NCI-H2107 treated with DMSO at 0.1 percent for 48 hours (cell line): ENCODE data around the gene SLC9A9.
"Not testable (repeated sequence)": the region's sequence is repeated elsewhere in the genome, so short reads cannot be mapped to it uniquely, and the experiment has no call there.

ENCODE experiments used
- DNase-seq: peaks from one replicate; lab custom pipeline; 2025; ENCODE audit not compliant: unreplicated experiment; lab: John Stamatoyannopoulos, UW

SLC9A9 gene

DNA sequence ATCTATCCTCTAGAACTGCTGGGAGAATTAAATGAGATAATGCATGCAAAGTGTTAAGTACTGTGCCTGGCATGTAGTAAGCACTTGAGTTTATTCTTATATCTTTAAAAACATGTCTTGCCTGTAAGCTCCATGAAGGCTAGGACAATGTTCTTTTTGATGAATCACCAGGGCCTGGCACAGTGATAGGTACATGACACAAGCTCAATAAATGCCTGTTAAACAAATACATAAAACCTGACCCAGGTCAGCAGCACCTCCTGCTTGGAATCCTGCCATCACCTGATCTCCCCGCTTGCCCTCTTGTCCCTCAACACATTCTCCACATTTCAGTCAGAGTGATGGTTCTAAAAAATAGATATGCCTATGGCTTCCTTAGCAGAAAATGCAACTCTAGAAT lies 541.9 kb downstream of the SLC9A9 start:
- DNase-seq = no peak

DNA sequence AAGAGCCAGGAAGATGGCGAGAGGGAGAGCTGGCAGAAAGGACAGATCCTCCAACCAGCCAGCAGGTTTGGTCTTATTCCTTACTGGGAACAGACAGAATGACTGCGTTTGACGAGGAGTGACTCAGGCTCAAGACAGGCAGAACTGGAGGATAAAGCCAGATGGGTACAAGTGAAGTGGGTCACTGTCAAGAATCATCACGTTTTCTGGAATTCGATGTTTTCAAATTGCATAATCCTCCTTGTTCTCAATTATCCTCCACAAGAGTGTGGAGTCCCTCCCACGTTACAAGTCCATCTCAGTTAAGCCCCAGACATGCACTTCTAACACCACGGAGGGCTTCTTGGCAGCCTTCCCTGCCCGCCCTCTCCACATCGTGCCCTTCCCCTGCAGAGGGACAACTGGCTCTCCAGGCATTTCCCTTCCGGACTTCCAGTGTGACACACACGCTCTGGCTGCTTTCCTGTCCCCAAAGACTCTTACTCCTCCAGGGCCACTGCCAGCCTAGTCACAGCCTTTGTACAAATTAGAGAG lies 545.6 kb downstream of the SLC9A9 start:
- no peak for DNase-seq

DNA sequence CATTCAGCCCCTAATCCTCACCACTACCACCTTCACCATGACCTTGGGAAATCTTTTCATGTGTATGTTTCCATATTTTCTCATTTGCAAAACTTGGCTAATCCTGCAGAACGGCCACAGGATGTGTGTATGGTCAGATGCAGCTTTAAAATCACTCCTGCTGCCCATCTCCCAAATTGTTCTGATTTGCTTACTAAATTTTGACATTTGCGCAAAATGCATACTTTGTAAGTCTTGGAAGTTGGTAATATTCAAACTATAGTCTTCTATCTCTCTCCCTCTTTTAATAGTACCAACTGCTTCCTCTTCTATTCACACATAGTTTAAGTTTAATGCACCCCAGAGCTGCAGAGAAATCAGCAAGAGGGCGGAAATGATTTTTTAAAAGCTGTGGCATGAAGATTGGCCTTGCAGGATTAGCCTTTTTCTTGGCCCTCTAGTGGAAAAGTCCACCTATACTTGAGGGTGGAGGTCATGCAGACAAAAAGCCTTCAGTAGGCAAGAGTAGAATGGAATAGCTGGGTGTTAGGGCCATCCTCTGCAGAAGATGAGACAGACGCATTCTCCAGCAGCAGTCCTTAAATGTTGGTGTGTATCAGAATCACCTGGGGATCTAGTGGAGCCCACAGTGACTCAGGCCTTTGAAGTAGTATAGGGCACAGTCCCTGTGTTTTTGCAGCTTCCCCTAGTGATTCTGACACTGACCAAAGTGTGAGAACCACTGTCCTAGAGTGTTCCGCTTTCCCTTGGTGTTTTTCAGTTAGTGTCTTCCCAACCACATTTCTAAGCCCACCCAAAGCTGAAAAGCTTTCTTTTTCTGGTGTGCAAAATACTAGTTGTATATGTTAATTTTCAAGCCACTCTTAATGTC lies 547.0 kb downstream of the SLC9A9 start:
- DNase-seq = no peak

DNA sequence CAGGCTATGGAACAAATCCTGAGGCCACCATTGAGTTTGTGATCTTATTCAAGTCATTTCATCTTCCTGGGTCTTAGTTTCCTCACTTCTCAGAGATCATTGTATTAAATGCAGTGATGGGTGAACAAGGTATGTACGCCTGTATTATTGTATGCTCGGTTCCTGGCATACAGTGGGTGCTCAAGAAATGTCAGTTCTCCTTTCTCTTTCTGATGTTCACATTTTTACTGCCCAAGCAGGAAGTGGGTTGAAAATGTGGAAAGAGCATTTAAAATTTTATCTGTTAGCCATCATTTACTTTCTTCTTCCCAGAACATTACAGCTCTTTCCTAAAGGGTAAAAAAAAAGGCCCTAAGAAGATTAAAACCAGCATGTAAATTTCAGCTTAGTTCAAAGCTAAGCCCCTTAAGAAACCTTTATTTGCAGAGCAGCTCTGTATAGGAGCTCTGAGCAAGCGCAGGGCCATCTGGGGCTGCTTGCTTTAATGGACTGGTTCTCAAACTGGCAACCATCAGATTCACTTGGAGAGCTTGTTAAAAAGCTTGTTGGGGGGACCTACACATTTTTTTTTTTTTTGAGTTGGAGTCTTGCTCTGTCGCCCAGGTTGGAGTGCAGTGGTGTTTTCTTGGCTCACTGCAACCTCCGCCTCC lies 549.3 kb downstream of the SLC9A9 start:
- DNase-seq = no peak

DNA sequence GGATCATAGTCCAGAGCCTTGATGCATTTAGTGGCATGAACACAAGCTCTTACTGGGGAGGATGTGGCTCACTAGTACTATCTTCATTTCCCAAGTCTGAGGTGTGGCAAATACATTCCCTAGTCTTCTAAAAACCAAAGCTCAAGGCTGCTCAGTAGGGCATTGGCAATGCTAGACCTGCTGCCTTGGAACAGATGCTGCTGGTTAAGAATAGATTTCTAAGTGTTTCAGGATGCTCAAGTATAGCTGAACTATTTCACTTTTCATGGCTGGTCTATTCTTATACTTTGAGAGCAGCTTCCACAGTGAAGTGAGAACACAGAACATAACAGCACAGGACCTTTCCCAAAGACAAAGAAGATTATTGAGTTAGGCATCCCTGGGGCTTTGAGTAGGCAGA lies 549.9 kb downstream of the SLC9A9 start:
- DNase-seq = no peak

DNA sequence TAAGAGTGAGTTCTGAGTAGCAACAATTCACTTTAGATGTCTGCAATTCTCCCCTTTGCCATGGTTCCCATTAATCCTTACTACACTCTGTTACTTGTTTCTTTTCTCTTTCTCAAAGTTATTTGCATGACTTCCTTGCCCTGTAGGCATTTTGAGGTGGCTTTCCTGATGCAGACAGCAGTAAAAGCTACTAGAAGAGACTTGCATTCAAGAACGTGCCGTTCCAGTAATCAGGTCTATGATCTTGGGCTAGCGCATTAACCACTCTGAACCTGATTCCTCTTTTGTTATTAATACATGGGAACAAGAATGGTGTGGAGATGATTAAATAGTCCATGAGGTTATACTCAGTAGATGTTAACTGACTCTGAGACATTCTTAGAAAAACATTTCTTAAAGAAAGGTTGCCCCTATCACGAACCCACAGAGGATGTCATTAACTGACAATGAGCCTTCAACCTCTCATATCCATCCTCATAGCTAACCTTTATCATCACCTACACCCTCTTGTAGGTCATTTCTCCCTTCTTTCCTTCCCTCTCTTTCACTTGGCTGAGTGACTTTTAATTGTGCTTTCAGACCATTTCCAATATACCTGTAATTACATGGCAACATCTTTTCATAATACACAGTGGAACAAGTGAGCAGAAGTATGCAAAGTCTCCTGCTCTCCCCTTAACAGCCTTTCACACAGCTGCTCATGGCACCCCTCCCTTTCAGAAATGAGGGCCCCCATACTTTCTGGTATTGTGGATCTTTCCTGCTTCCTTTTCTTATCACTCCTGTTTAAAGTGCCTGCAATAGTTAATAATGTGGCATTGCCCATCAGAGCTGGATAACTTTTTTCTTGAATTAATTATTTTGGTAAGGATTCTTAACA lies 552.8 kb downstream of the SLC9A9 start:
- no peak for DNase-seq

DNA sequence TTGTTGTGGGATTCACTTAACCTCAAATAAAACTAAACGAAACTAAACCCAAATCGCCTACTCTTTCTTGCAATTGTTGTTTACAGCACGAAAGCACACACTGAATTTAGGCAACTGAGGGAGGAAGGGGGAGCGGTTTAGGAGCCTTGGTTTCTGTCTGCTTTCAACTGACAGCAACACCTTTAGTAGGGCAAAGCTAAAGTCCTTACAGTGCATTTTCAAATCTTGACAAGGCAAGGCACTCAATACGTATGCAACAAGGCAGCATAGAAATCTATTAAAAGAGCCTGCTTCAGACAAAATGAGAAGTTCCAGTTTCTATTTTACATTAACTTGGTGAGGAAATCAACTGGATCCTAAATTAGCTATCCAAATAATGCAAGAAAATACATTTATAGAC lies 554.1 kb downstream of the SLC9A9 start:
- no peak for DNase-seq

DNA sequence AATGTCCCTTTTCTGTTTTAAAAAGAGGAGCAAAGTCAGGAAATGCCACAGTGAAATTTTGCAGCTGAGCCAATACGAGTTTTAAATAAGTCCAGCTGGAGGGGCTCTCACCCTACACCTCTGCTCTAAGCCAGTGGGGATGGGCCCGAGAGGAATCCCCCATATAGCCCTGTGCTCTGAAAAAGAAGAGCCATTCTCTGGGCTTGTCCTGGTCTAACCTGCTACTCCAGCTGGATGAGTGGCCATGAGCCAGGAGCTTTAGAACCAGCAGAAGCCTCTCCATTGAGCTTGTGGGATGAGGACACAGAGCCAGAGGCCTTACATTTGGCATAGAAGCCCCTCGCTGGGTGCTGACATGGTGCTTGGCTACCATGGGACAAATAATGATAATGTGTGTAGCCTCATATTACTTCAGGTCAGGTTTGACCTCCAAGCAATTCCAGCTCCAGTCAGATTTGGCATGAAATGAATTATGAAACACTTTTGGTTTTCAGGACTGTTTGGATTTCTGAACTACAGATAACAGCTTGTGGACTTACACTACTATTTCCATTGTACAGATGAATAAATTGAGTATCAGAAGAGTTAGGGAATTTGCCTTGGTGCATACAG lies 556.3 kb downstream of the SLC9A9 start:
- DNase-seq = no peak

DNA sequence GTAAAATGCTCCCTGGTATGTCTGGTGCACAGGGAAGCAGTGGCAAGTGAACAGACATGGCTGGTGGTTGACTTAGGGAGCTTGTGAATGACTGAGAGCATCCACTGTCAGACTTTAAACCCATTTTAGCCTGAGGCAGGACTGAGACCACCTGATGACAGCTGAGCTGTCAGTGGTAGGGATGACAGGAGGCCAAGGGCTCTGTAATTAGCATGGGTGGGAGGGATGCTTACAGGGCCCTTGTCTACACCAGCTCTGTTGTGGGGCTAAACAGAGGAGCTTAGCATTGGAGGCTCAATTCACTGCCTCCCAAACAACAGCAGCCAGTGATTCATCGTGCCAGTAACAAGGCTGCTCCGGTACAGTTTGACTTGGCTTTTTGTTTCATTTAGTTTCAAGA lies 559.3 kb downstream of the SLC9A9 start:
- no peak for DNase-seq

DNA sequence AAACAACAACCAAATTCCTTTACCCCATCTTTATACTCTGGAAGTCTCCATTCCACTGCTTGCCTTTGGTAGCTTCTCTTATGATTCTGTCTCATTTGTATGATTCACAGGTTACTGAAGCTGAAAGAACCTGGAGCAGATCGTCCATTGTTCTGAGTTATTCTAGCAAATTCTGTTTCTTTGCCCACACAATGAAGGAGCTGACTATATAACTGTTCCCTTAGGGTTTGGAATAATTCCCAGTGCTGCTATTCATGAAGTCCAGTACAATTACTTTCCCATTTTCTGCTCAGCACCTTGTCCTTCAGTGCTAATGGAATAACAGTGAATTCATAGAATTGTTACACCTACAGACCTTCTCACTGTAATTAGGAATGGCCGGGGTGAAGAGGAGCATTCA lies 560.9 kb downstream of the SLC9A9 start:
- DNase-seq = no peak

DNA sequence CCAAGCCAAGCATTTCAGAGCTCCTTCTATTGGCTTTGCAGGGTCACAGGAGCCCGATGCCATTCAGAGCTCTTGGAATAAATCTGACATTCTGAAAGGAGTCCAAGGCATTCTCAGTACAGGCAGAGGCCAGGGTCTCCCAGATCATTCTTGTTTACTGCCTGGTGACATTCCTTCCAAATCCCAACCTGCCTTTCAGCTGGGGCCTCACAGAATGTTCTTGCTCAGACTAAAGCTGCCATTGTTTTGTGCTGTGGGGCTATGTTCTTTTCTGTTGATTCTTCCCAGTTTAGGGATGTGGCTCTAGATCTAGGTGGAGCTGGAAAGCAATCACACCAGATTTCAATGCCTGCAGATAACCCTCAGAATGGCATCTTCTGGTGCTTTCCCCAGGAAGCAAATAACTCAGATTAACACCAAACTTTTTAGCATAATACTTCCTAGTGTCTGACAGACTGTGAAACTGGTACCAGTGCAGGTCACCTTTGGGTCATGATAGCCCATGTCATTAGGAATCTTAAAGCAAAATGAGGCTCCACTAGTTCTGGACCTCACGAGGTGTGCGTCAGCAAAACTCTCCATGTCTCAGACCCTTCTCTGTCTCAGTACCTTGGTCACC lies 561.8 kb downstream of the SLC9A9 start:
- no peak for DNase-seq

DNA sequence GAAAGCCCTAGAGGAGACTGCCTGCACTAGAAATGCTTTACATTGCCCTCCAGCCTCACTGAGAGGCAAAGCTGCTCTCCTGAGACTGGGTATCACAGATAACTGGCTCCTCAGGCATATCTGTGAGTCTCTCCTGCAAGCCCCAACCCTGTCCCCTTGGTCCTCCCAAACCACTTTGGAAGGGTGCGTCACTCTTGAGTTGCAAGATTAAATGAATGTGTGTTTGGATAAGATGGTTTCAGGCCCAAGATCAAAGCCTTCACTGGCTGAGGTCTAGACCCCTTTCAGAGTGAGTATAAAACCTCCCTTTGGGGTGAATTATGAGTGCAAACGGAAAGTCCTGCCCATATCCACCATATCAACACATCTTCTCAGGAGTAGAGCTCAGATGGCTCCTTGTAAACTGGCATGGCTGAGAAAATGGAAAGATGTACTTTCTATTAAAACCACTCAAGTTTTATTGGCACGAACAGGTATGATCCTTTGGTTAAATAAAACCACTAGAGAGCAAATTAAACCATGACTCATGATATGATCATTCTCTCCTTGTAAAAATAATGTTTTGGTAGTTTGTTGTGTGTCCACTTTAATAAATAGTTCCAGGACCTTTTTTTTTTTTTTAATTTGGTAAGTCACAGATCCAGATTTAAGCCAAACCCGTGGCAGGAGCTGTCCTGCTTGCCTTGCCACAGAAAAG lies 564.7 kb downstream of the SLC9A9 start:
- no peak for DNase-seq

DNA sequence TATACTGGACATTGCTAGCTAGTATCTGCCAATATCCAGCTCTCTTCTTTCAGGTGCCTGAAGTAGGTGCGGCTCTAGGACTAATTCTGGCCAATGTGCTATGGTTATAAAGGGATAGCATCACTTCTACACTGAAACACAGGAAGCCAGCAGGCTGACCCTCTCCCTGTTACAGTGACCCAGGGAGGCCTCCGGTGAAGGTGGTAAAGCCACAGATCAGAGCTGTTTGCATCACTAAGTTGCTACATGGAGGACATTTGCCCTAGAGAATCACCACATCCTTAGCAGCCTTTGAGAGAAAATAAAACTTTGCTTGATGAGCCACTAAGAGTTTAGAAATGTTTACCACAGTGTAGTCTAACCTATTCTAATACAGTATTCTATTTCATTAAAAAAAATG lies 567.3 kb downstream of the SLC9A9 start:
- DNase-seq = no peak

DNA sequence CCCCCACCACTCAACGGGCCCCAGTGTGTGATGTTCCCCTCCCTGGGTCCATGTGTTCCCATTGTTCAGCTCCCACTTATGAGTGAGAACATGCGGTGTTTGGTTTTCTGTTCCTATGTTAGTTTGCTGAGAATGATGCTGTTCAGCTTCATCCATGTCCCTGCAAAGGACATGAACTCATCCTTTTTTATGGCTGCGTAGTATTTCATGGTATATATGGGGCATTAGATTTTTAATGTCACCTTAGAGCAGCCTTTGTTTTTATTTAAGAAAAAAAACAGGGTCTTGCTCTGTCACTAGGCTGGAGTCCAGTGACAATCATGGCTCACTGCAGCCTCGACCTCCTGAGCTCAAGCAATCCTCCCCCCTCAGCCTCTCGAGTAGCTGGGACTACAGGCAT lies 568.7 kb downstream of the SLC9A9 start:
- not testable (repeated sequence) for DNase-seq

DNA sequence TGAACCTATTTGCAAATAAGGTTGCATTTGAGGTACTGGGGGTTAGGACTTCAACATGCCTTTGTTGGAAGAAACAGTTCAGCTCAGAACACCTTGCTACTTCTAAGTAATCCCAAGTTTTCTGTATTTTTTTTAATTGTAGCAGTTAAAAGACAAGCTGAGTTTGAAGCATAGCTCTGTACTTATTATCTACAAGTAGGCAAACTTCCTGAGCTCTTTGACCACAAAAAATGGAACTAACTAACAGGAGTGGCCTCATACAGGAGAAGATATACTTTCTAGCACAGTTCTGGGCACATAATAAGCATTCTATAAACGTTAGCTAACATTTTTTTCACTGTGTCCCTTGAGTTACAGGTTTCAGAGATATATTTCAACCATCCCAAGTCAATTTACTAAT lies 569.5 kb downstream of the SLC9A9 start:
- DNase-seq = no peak

DNA sequence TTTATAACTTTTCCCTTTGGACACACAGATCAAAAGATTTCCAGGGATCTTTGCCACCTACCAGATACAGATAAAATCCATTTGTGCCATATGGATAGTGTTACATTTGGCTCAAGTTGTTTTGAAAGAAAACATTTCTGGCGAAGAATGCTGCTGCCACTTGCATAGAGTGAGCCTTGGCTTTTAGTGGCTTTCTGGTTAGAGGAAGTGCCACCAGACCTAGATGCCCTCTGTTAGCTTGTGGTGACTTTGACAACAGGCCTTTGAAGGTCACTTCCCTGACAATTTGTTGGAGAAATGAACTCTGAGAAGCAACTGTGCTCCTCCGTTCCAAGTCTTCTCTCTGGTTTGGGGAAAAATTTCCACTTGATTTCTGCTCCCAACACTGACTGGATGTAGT lies 570.7 kb downstream of the SLC9A9 start:
- DNase-seq = no peak

DNA sequence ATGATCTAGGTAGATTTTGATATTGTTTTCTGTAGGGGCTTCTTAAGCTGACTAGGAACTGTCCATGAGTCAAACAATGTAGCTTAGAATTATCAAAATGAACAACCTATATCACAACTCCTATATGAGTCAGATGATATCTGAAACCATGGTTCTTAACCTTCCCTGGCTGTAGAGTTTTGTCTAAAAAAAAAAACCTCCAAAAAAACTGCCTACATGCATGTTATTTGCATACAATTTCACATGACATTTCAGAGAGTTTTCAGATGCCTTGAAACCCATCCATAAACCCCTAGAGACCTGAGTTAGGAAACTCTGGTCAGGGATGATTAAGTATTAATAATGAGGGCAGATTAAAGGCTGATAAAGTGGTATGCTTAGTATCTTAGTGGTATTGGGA lies 571.7 kb downstream of the SLC9A9 start:
- no peak for DNase-seq

DNA sequence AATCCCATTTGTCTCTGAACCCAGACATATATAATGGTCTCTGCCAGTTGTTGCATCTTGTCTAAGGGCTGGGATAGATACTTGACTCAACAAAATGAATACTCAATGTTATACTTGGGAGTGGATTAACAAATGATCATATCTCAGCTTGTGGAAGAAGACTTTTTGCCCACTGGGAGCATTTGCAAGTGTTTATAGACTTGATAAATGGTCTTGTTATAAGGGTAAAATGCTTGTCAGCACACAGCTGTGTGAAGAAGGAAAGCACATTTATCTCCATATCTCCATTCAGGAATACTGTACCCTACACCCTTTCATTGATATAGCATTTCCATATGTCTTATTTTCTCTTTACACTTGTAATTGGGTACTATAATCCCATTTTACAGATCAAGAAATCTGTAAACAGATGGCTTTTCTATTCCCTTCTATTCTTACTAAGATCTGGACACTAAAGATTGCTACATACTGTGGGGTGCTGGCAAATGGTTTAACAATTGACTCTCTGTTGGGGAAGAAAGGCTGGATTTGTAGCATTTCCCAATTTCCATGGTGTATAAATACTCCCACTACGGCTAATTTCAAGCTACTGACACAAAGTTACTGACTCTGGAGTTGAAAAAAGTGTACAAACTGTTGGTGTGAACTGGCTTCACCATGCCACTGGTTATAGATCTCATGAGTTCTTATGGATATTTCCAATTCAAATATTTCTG lies 574.1 kb downstream of the SLC9A9 start:
- DNase-seq = no peak

DNA sequence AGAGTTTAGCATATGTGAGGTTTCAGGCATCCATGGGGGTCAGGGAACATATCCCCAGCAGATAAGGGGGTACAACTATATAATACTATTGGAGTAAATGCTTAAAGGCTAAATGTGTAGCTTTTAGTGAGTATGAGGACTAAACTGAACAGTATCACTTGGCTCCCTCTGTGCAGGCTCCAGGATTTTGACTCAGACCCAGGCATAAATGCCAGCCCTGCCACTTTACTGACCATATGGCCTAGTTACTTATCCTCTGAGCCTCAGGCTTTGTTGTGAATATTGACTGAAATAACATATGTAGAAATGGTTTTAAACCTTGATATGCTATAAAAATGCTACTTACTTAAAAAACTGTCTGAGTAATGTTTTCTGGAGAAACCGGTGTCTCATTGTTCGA lies 577.1 kb downstream of the SLC9A9 start:
- DNase-seq = no peak
